SK-N-SH (cell line): ENCODE measurements around the gene FBN1. TPM values are rescaled to one million over a fixed set of nuclear protein-coding genes. Genes with fewer than 3 reads are reported as not detected.
A peak's percentile ranks its signal among the peaks of the same experiment; 100 is the strongest.

Experiments used
- CTCF ChIA-PET: fragments of 300-600, 350-600 bp; formaldehyde crosslinking; extraction: SDS; loops from one replicate; lab custom pipeline; 2021; lab: Yijun Ruan, JAX
- POLR2A ChIA-PET: fragments of 350-600 bp; sonication (Branson Sonifier 250); formaldehyde crosslinking; extraction: SDS; loops from one replicate; lab custom pipeline; 2020; ENCODE audit warnings: antibody characterized with exemption, inconsistent platforms; lab: Yijun Ruan, JAX
- DNase-seq: peaks from one replicate; pipeline ENCODE4 v3.0.0; 2012
- H2AFZ ChIP-seq: fragments of 200-600 bp; sonication (generic); 2 replicates; pipeline ENCODE4 v1.8.1; 2016; ENCODE audit warnings: antibody characterized with exemption, mild to moderate bottlenecking, low read depth
- H3F3A ChIP-seq: fragments of 200-600 bp; sonication (generic); replicated peaks from 2 replicates; pipeline ENCODE3; 2016; ENCODE audit warnings: antibody characterized with exemption, mild to moderate bottlenecking; ENCODE audit not compliant: insufficient read depth
- H3K27ac ChIP-seq, 2 experiments: fragments of 200-500 bp in 1 of 2; fragments of 200-600 bp in 1 of 2; sonication (Bioruptor generic) in 1 of 2; sonication (generic), shearing (Covaris generic) in 1 of 2; 2 replicates each; pipeline versions ENCODE4 v1.5.1 to v1.6.1; 2014 to 2016; ENCODE audit warnings: low read depth in 2 of 2, inconsistent platforms in 1 of 2, low read length in 1 of 2, mild to moderate bottlenecking in 1 of 2, mixed read lengths in 1 of 2
- H3K27me3 ChIP-seq: fragments of 200-600 bp; sonication (generic), shearing (Covaris generic); 2 replicates; pipeline ENCODE4 v1.6.1; 2016; ENCODE audit warnings: mixed run types; ENCODE audit not compliant: insufficient read depth
- H3K36me3 ChIP-seq, 2 experiments: fragments of 200-500 bp in 1 of 2; fragments of 200-600 bp in 1 of 2; sonication (Bioruptor generic) in 1 of 2; sonication (generic) in 1 of 2; replicated peaks in 1 of 2; 2 replicates each; pipeline versions ENCODE3 to v1.5.1; 2014 to 2016; ENCODE audit warnings: low read length in 1 of 2, mild to moderate bottlenecking in 1 of 2; ENCODE audit not compliant: insufficient read depth in 2 of 2, control insufficient read depth in 1 of 2
- H3K4me1 ChIP-seq, 2 experiments: fragments of 200-500 bp in 1 of 2; fragments of 200-600 bp in 1 of 2; sonication (Bioruptor generic) in 1 of 2; sonication (generic), shearing (Covaris generic) in 1 of 2; 2 replicates each; pipeline versions ENCODE4 v1.5.1 to v1.6.1; 2014 to 2016; ENCODE audit warnings: low read depth in 1 of 2, low read length in 1 of 2, mixed run types in 1 of 2; ENCODE audit not compliant: insufficient read depth in 2 of 2, control insufficient read depth in 1 of 2
- H3K4me2 ChIP-seq: fragments of 200-600 bp; sonication (generic), shearing (Covaris generic); 2 replicates; pipeline ENCODE4 v1.6.1; 2017; ENCODE audit warnings: mixed run types
- H3K4me3 ChIP-seq, 2 experiments: fragments of 200-500 bp in 1 of 2; fragments of 200-600 bp in 1 of 2; sonication (Bioruptor generic) in 1 of 2; sonication (generic), shearing (Covaris generic) in 1 of 2; 2 replicates each; pipeline versions ENCODE4 v1.5.1 to v1.8.1; 2014 to 2016; ENCODE audit warnings: low read depth in 2 of 2, inconsistent platforms in 1 of 2, low read length in 1 of 2, mild to moderate bottlenecking in 1 of 2, mixed read lengths in 1 of 2, moderate library complexity in 1 of 2
- H3K79me2 ChIP-seq: fragments of 200-600 bp; sonication (generic); 2 replicates; pipeline ENCODE4 v1.8.1; 2017; ENCODE audit warnings: mild to moderate bottlenecking; ENCODE audit not compliant: insufficient read depth
- H3K9ac ChIP-seq: fragments of 200-600 bp; sonication (generic); 2 replicates; pipeline ENCODE4 v1.6.1; 2017; ENCODE audit warnings: mixed run types
- H3K9me2 ChIP-seq: fragments of 200-600 bp; sonication (generic); 2 replicates; pipeline ENCODE4 v1.6.1; 2017; ENCODE audit warnings: mixed run types
- H3K9me3 ChIP-seq: fragments of 200-600 bp; sonication (generic); 2 replicates; pipeline ENCODE4 v1.6.1; 2017; ENCODE audit warnings: mixed run types, mild to moderate bottlenecking, moderate library complexity
- H4K20me1 ChIP-seq: fragments of 200-600 bp; sonication (generic); 2 replicates; pipeline ENCODE4 v1.6.1; 2017; ENCODE audit warnings: mild to moderate bottlenecking, mixed run types; ENCODE audit not compliant: insufficient read depth
- GABPA ChIP-seq: IDR thresholded peaks from 2 replicates; pipeline ENCODE4 v1.4.0; 2012; ENCODE audit warnings: low read depth, mild to moderate bottlenecking
- POLR2AphosphoS5 ChIP-seq: IDR thresholded peaks from 2 replicates; pipeline ENCODE4 v1.6.1; 2012; ENCODE audit warnings: low read depth, low read length
- RAD21 ChIP-seq: IDR thresholded peaks from 2 replicates; pipeline ENCODE4 v1.6.1; 2012; ENCODE audit warnings: mild to moderate bottlenecking, low read length
- SIN3A ChIP-seq: IDR thresholded peaks from 2 replicates; pipeline ENCODE4 v1.6.1; 2012; ENCODE audit warnings: low read depth, mild to moderate bottlenecking, low read length, moderate library complexity, borderline replicate concordance
- SMC3 ChIP-seq: IDR thresholded peaks from 2 replicates; pipeline ENCODE4 v1.6.1; 2012; ENCODE audit warnings: low read depth, low read length, improper control_type of control experiment
- TAF1 ChIP-seq: IDR thresholded peaks from 2 replicates; pipeline ENCODE4 v1.6.1; 2012; ENCODE audit warnings: low read depth, mild to moderate bottlenecking, low read length, moderate library complexity, borderline replicate concordance
- TCF12 ChIP-seq: IDR thresholded peaks from 2 replicates; pipeline ENCODE4 v1.4.0; 2012
- TEAD4 ChIP-seq: IDR thresholded peaks from 2 replicates; pipeline ENCODE4 v1.4.0; 2012; ENCODE audit warnings: mild to moderate bottlenecking, borderline replicate concordance; ENCODE audit not compliant: insufficient read depth
- WGBS: methylation state at CpG from one replicate; pipeline ENCODE4 v1.1.6; 2017; ENCODE audit warnings: low lambda C conversion rate; 5-methylcytosine and 5-hydroxymethylcytosine counted together
- polyA plus RNA-seq, 3 experiments: library from polyadenylated mRNA; depleted of rRNA; stranded (reverse); fragments of >200 nt; gene quantifications; 2 replicates each; pipeline ENCODE4 v1.2.3, GENCODE V29; 2012
- TF ChIP-seq, protein P1 (sequence below): IDR thresholded peaks from 2 replicates; pipeline ENCODE4 v1.6.1; 2012; ENCODE audit warnings: mild to moderate bottlenecking, low read depth, low read length, moderate library complexity
- TF ChIP-seq, protein P2 (sequence below): IDR thresholded peaks from 2 replicates; pipeline ENCODE4; 2012
- TF ChIP-seq, protein P3 (sequence below): fragments of 200-600 bp; sonication (generic); IDR thresholded peaks from 2 replicates; pipeline ENCODE4 v1.6.1; 2017; ENCODE audit warnings: antibody characterized with exemption, mild to moderate bottlenecking, moderate library complexity

FBN1 gene
- polyA plus RNA-seq, 1 of the 3 experiments (the other 2 are of a cell fraction) = 248 TPM

DNA sequence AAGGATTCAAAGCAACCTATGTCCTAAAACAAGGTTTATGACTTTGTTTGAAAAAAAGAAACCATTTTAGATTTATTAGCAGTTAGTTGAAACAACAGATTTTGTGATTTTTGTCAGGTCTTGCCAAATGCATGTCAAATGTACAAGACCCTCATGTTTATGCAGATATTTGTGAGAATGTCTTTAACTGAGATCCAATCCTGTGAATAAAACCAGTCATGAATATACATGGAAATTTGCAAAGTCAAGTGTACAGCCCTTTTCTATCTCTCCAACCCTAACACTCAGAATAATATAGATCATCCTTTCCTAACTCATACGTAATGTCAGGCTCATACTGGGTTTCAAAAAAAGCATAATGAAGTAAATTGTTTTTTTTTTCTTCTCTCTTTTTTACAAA, 237.9 kb downstream of the FBN1 start:
- peaks cover 51 to 54% of the 10 kb centered on the region in 2 experiments for H3K36me3 ChIP-seq
- H3K9me3 ChIP-seq = no peaks in the 10 kb centered on the region
- no peak overlapping the region for H3K9ac ChIP-seq
- no peak overlapping the region for H3K4me2 ChIP-seq
- peaks cover 48% of the 10 kb centered on the region for H3F3A ChIP-seq
- H3K4me3 ChIP-seq = no peak overlapping the region
- no peak for DNase-seq
- no peaks in the 10 kb centered on the region for H3K9me2 ChIP-seq
- peaks cover 0 to 7% of the 10 kb centered on the region in 2 experiments; a peak in 1 of 4 replicates for H3K4me1 ChIP-seq
- TF ChIP-seq, protein P1, sequence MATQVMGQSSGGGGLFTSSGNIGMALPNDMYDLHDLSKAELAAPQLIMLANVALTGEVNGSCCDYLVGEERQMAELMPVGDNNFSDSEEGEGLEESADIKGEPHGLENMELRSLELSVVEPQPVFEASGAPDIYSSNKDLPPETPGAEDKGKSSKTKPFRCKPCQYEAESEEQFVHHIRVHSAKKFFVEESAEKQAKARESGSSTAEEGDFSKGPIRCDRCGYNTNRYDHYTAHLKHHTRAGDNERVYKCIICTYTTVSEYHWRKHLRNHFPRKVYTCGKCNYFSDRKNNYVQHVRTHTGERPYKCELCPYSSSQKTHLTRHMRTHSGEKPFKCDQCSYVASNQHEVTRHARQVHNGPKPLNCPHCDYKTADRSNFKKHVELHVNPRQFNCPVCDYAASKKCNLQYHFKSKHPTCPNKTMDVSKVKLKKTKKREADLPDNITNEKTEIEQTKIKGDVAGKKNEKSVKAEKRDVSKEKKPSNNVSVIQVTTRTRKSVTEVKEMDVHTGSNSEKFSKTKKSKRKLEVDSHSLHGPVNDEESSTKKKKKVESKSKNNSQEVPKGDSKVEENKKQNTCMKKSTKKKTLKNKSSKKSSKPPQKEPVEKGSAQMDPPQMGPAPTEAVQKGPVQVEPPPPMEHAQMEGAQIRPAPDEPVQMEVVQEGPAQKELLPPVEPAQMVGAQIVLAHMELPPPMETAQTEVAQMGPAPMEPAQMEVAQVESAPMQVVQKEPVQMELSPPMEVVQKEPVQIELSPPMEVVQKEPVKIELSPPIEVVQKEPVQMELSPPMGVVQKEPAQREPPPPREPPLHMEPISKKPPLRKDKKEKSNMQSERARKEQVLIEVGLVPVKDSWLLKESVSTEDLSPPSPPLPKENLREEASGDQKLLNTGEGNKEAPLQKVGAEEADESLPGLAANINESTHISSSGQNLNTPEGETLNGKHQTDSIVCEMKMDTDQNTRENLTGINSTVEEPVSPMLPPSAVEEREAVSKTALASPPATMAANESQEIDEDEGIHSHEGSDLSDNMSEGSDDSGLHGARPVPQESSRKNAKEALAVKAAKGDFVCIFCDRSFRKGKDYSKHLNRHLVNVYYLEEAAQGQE = no peak
- TF ChIP-seq POLR2AphosphoS5 = no peak
- no peak for TF ChIP-seq SMC3
- no peak for TF ChIP-seq GABPA
- no peak for TF ChIP-seq TCF12
- TF ChIP-seq TAF1 = no peak
- TF ChIP-seq TEAD4 = no peak
- TF ChIP-seq, protein P2, sequence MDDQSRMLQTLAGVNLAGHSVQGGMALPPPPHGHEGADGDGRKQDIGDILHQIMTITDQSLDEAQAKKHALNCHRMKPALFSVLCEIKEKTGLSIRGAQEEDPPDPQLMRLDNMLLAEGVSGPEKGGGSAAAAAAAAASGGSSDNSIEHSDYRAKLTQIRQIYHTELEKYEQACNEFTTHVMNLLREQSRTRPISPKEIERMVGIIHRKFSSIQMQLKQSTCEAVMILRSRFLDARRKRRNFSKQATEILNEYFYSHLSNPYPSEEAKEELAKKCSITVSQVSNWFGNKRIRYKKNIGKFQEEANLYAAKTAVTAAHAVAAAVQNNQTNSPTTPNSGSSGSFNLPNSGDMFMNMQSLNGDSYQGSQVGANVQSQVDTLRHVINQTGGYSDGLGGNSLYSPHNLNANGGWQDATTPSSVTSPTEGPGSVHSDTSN = no peak
- no peaks in the 10 kb centered on the region for H4K20me1 ChIP-seq
- no peaks in the 10 kb centered on the region for H3K27me3 ChIP-seq
- 94% methylated on average over 1 of the region's 1 CpG for WGBS
- 0 out of 4 replicates have a peak overlapping the region, but pooled peaks of 1 of the 2 experiments have one; percentile 1 for H3K27ac ChIP-seq
- POLR2A ChIA-PET = no interaction called here
- no peaks in the 10 kb centered on the region for H3K79me2 ChIP-seq
- no peak overlapping the region for H2AFZ ChIP-seq
- CTCF ChIA-PET = interaction anchor here (0.9 to 1.5 kb wide), 4 partner anchors 8 to 155 kb away, joined by 3 to 5 read pairs (median 3); no protein-coding TSS in a partner anchor

GRCh38 chr15:48406911-48407310, 238.6 kb downstream of the FBN1 start:
- WGBS = 91% methylated on average over 1 of the region's 1 CpG
- Histone ChIP-seq H3K27ac (no peak overlapping the region), H3K79me2 (no peaks in the 10 kb centered on the region), H3K4me2 (no peak overlapping the region), H3K4me3 (no peak overlapping the region), H3K9me2 (no peaks in the 10 kb centered on the region), H3K9ac (no peak overlapping the region), H3K36me3 (peaks cover 44 to 47% of the 10 kb centered on the region in 2 experiments), H3K27me3 (no peaks in the 10 kb centered on the region), H3K9me3 (no peaks in the 10 kb centered on the region), H3K4me1 (peaks cover 0 to 6% of the 10 kb centered on the region in 2 experiments; a peak in 1 of 4 replicates), H4K20me1 (no peaks in the 10 kb centered on the region), H3F3A (peaks cover 49% of the 10 kb centered on the region), H2AFZ (no peak overlapping the region)
- TF ChIP-seq SIN3A (no peak), POLR2AphosphoS5 (no peak), RAD21 (peak; percentile 24; the same call in 1 of the 2 replicates)
- TF ChIP-seq, protein P2 = no peak
- TF ChIP-seq, protein P3, sequence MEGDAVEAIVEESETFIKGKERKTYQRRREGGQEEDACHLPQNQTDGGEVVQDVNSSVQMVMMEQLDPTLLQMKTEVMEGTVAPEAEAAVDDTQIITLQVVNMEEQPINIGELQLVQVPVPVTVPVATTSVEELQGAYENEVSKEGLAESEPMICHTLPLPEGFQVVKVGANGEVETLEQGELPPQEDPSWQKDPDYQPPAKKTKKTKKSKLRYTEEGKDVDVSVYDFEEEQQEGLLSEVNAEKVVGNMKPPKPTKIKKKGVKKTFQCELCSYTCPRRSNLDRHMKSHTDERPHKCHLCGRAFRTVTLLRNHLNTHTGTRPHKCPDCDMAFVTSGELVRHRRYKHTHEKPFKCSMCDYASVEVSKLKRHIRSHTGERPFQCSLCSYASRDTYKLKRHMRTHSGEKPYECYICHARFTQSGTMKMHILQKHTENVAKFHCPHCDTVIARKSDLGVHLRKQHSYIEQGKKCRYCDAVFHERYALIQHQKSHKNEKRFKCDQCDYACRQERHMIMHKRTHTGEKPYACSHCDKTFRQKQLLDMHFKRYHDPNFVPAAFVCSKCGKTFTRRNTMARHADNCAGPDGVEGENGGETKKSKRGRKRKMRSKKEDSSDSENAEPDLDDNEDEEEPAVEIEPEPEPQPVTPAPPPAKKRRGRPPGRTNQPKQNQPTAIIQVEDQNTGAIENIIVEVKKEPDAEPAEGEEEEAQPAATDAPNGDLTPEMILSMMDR = peak; percentile 49
- no peak for DNase-seq
- POLR2A ChIA-PET = no interaction called here
- CTCF ChIA-PET = interaction anchor here (0.7 to 1.5 kb wide), 4 partner anchors 8 to 45 kb away, joined by 3 to 5 read pairs (median 3); no protein-coding TSS in a partner anchor
